H1 (cell line): Measurements from ENCODE around the gene PPP2R2C. TPM values are rescaled to one million over a fixed set of nuclear protein-coding genes. Genes with fewer than 3 reads are reported as not detected.

ENCODE experiments used
- CTCF ChIA-PET: fragments of 300-600 bp; sonication (Branson Sonifier 250); formaldehyde crosslinking; loops from one replicate; lab custom pipeline; 2021; ENCODE audit not compliant: partially characterized antibody; lab: Charles Lee
- POLR2A ChIA-PET: fragments of 300-600 bp; sonication (Branson Sonifier 250); formaldehyde crosslinking; loops from one replicate; lab custom pipeline; 2021; ENCODE audit warnings: inconsistent platforms; ENCODE audit not compliant: partially characterized antibody; lab: Charles Lee
- DNase-seq, 2 experiments: peaks; one replicate each; pipeline versions ENCODE4 v3.0.0 to v3.0.0-alpha.2; 2010 to 2022; ENCODE audit warnings: low spot score in 2 of 2, low read depth in 1 of 2, mixed read lengths in 1 of 2
- FAIRE-seq: peaks from 2 replicates; lab custom pipeline; 2011; peaks lifted over from hg19 to GRCh38; lab: Jason Lieb, UNC
- H2AFZ ChIP-seq: 2 replicates; pipeline ENCODE4 v1.8.1; 2012; ENCODE audit warnings: low read length, inconsistent platforms
- H2AK5ac ChIP-seq: 2 replicates; pipeline ENCODE4 v1.6.1; 2013; ENCODE audit warnings: low read depth, low read length
- H2BK120ac ChIP-seq: replicated peaks from 2 replicates; pipeline ENCODE3; 2013; ENCODE audit warnings: low read depth, low read length, inconsistent platforms
- H2BK12ac ChIP-seq: 2 replicates; pipeline ENCODE4 v1.6.1; 2013; ENCODE audit warnings: low read depth, low read length
- H2BK15ac ChIP-seq: 2 replicates; pipeline ENCODE4 v1.6.1; 2013; ENCODE audit warnings: low read length
- H2BK20ac ChIP-seq: 2 replicates; pipeline ENCODE4 v1.6.1; 2013; ENCODE audit warnings: low read length
- H2BK5ac ChIP-seq: 2 replicates; pipeline ENCODE4 v1.6.1; 2013; ENCODE audit warnings: low read depth, low read length
- H3K14ac ChIP-seq: 2 replicates; pipeline ENCODE4 v1.6.1; 2013; ENCODE audit warnings: inconsistent platforms; ENCODE audit not compliant: insufficient read length
- H3K18ac ChIP-seq: 2 replicates; pipeline ENCODE4 v1.6.1; 2013; ENCODE audit warnings: low read length; ENCODE audit errors: extremely low read depth
- H3K23ac ChIP-seq: 2 replicates; pipeline ENCODE4 v1.6.1; 2013; ENCODE audit warnings: inconsistent platforms; ENCODE audit not compliant: insufficient read length
- H3K23me2 ChIP-seq: 2 replicates; pipeline ENCODE4 v1.6.1; 2013; ENCODE audit warnings: low read depth, low read length
- H3K27ac ChIP-seq: 2 replicates; pipeline ENCODE4 v1.6.1; 2011; ENCODE audit warnings: low read depth, low read length, inconsistent platforms
- H3K27me3 ChIP-seq, 4 experiments: replicated peaks in 1 of 4; 1 replicate in 1 of 4; 2 replicates in 3 of 4; pipeline versions ENCODE4 v1.6.1 to v1.8.1; 2011 to 2013; ENCODE audit warnings: low read length in 3 of 4, mild to moderate bottlenecking in 3 of 4, inconsistent platforms in 2 of 4, mixed read lengths in 2 of 4, moderate library complexity in 1 of 4; ENCODE audit not compliant: control insufficient read depth in 3 of 4, insufficient read depth in 3 of 4; ENCODE audit errors: extremely low read depth in 1 of 4
- H3K36me3 ChIP-seq, 4 experiments: 2 replicates each; pipeline versions ENCODE4 v1.6.1 to v1.8.1; 2011 to 2013; ENCODE audit warnings: mild to moderate bottlenecking in 4 of 4, low read length in 3 of 4, moderate library complexity in 2 of 4, control low read depth in 1 of 4, inconsistent platforms in 1 of 4; ENCODE audit not compliant: insufficient read depth in 4 of 4, control insufficient read depth in 2 of 4
- H3K4ac ChIP-seq: replicated peaks from 2 replicates; pipeline ENCODE3; 2013; ENCODE audit warnings: low read length, low read depth, mixed read lengths, inconsistent platforms; ENCODE audit not compliant: insufficient read length
- H3K4me1 ChIP-seq, 4 experiments: replicated peaks in 1 of 4; 1 replicate in 1 of 4; 2 replicates in 3 of 4; pipeline versions ENCODE4 v1.6.1 to v1.8.1; 2011 to 2013; ENCODE audit warnings: low read length in 3 of 4, inconsistent platforms in 2 of 4, mixed read lengths in 1 of 4; ENCODE audit not compliant: insufficient read depth in 4 of 4, control insufficient read depth in 3 of 4
- H3K4me2 ChIP-seq, 2 experiments: 2 replicates each; pipeline versions ENCODE4 v1.6.1 to v1.8.1; 2011 to 2013; ENCODE audit warnings: low read depth in 2 of 2, low read length in 2 of 2, control low read depth in 1 of 2, inconsistent platforms in 1 of 2, mild to moderate bottlenecking in 1 of 2; ENCODE audit not compliant: insufficient read depth in 1 of 2
- H3K4me3 ChIP-seq, 4 experiments: fragments of 200-600, 300-600 bp in 1 of 4; sonication (generic), shearing (Covaris generic), sonication (Bioruptor Twin) in 1 of 4; 2 replicates each; pipeline versions ENCODE4 v1.5.1 to v1.8.1; 2011 to 2016; ENCODE audit warnings: low read length in 4 of 4, low read depth in 3 of 4, control low read depth in 2 of 4, inconsistent platforms in 2 of 4, mild to moderate bottlenecking in 2 of 4, mixed read lengths in 1 of 4, moderate library complexity in 1 of 4; ENCODE audit not compliant: insufficient read depth in 2 of 4; ENCODE audit errors: extremely low read depth in 1 of 4
- H3K56ac ChIP-seq: replicated peaks from 2 replicates; pipeline ENCODE3; 2013; ENCODE audit warnings: low read depth, mild to moderate bottlenecking, mixed read lengths, low read length, inconsistent platforms; ENCODE audit not compliant: insufficient read length
- H3K79me1 ChIP-seq: 2 replicates; pipeline ENCODE4 v1.6.1; 2013; ENCODE audit warnings: low read depth, low read length, control low read depth
- H3K79me2 ChIP-seq, 2 experiments: 2 replicates each; pipeline versions ENCODE4 v1.6.1 to v1.8.1; 2012 to 2013; ENCODE audit warnings: low read length in 2 of 2, mild to moderate bottlenecking in 2 of 2, inconsistent platforms in 1 of 2; ENCODE audit not compliant: insufficient read depth in 2 of 2, control insufficient read depth in 1 of 2
- H3K9ac ChIP-seq, 4 experiments: replicated peaks in 1 of 4; 1 replicate in 1 of 4; 2 replicates in 3 of 4; pipeline versions ENCODE4 v1.6.1 to v1.8.1; 2011 to 2013; ENCODE audit warnings: low read depth in 3 of 4, low read length in 3 of 4, control low read depth in 2 of 4, mild to moderate bottlenecking in 2 of 4, moderate library complexity in 2 of 4, inconsistent platforms in 1 of 4; ENCODE audit errors: extremely low read depth in 1 of 4
- H3K9me3 ChIP-seq, 2 experiments: 2 replicates each; pipeline versions ENCODE4 v1.6.1 to v1.8.1; 2012 to 2013; ENCODE audit warnings: mild to moderate bottlenecking in 2 of 2, moderate library complexity in 2 of 2, control low read depth in 1 of 2, inconsistent platforms in 1 of 2, low read depth in 1 of 2, low read length in 1 of 2, mixed read lengths in 1 of 2; ENCODE audit not compliant: insufficient read depth in 2 of 2
- H4K20me1 ChIP-seq, 2 experiments: replicated peaks in 1 of 2; 2 replicates each; pipeline versions ENCODE3 to v1.8.1; 2011 to 2013; ENCODE audit warnings: inconsistent platforms in 2 of 2, low read length in 2 of 2, mild to moderate bottlenecking in 1 of 2; ENCODE audit not compliant: insufficient read depth in 2 of 2, control insufficient read depth in 1 of 2
- H4K5ac ChIP-seq: 2 replicates; pipeline ENCODE4 v1.6.1; 2013; ENCODE audit warnings: low read length, low read depth, mixed read lengths, inconsistent platforms; ENCODE audit not compliant: insufficient read length
- H4K8ac ChIP-seq: 2 replicates; pipeline ENCODE4 v1.8.0; 2013; ENCODE audit warnings: mild to moderate bottlenecking, moderate library complexity, low read length, inconsistent platforms; ENCODE audit not compliant: insufficient read depth; ENCODE audit errors: extremely low read depth
- H4K91ac ChIP-seq: replicated peaks from 2 replicates; pipeline ENCODE3; 2013; ENCODE audit warnings: low read length, mixed read lengths, inconsistent platforms; ENCODE audit not compliant: insufficient read length
- BRCA1 ChIP-seq: IDR thresholded peaks from 2 replicates; pipeline ENCODE4 v1.6.1; 2012; ENCODE audit warnings: low read depth, low read length, improper control_type of control experiment
- CBX8 ChIP-seq: fragments of 300-800, 300-1000 bp; sonication (generic); IDR thresholded peaks from 2 replicates; pipeline ENCODE4 v1.7.1; 2016; ENCODE audit warnings: low read depth, low read length, borderline replicate concordance
- CEBPB ChIP-seq: IDR thresholded peaks from 2 replicates; pipeline ENCODE4 v1.6.1; 2012; ENCODE audit warnings: low read depth, low read length
- EZH2 ChIP-seq: fragments of 200-600 bp; sonication (generic); IDR thresholded peaks from 2 replicates; pipeline ENCODE4 v1.7.1; 2012; ENCODE audit warnings: low read depth, mild to moderate bottlenecking, moderate library complexity, low read length, inconsistent platforms; ENCODE audit not compliant: severe bottlenecking
- HDAC2 ChIP-seq, 2 experiments: fragments of 300-600 bp in 1 of 2; sonication (generic) in 1 of 2; IDR thresholded peaks; 2 replicates each; pipeline ENCODE4 v1.6.1; 2011 to 2012; ENCODE audit warnings: low read depth in 2 of 2, low read length in 2 of 2, mild to moderate bottlenecking in 2 of 2, moderate library complexity in 2 of 2, borderline replicate concordance in 1 of 2, inconsistent platforms in 1 of 2
- HDAC6 ChIP-seq: IDR thresholded peaks from one replicate; pipeline ENCODE4 v1.7.1; 2012; ENCODE audit warnings: low read depth, mild to moderate bottlenecking, inconsistent platforms, low read length, moderate library complexity
- NRF1 ChIP-seq: IDR thresholded peaks from 2 replicates; pipeline ENCODE4 v1.6.1; 2011; ENCODE audit warnings: mild to moderate bottlenecking, low read depth, low read length, improper control_type of control experiment
- PHF8 ChIP-seq: fragments of 200-600 bp; sonication (generic); conservative IDR thresholded peaks from 2 replicates; pipeline ENCODE4 v1.7.1; 2012; ENCODE audit warnings: low read depth, mild to moderate bottlenecking, inconsistent platforms, low read length, moderate library complexity
- TAF1 ChIP-seq: IDR thresholded peaks from 2 replicates; pipeline ENCODE4 v1.6.1; 2011; ENCODE audit warnings: mild to moderate bottlenecking, low read depth, low read length
- YY1 ChIP-seq: IDR thresholded peaks from 2 replicates; pipeline ENCODE4 v1.6.1; 2011; ENCODE audit warnings: low read depth, mild to moderate bottlenecking, low read length
- WGBS, 2 experiments: shearing (Covaris generic) in 1 of 2; methylation state at CpG; one replicate each; pipeline versions ENCODE4 v1.1.6 to v1.1.7; 2013 to 2015; ENCODE audit warnings: low lambda C conversion rate in 2 of 2, mixed read lengths in 2 of 2, inconsistent platforms in 1 of 2, low coverage in 1 of 2, missing lambda C conversion rate in 1 of 2; ENCODE audit not compliant: insufficient replicate concordance in 2 of 2, insufficient coverage in 1 of 2, insufficient read length in 1 of 2; ENCODE audit errors: extremely low coverage in 1 of 2, missing lambda C conversion rate in 1 of 2; 5-methylcytosine and 5-hydroxymethylcytosine counted together
- polyA plus RNA-seq, 7 experiments: library from polyadenylated mRNA; depleted of rRNA in 3 of 7; stranded (reverse) in 5 of 7; unstranded in 2 of 7; fragments of >200 nt in 5 of 7; fragments of 200-250 nt in 2 of 7; gene quantifications; 1 replicate in 5 of 7; 2 replicates in 1 of 7; 4 replicates in 1 of 7; pipeline versions ENCODE4 v1.2.1 to v1.2.3, GENCODE V29; 2011 to 2013; ENCODE audit warnings: missing spikeins in 2 of 7, mixed read lengths in 2 of 7
- total RNA-seq: library from RNA; stranded (reverse); fragmentation: NEBNext Ultra II Directional; extraction: Animal tissue kit (Norgen Biotek cat#: 25700); gene quantifications from 2 replicates; pipeline ENCODE4 v1.2.1, GENCODE V29; 2021
- TF ChIP-seq, protein P1 (sequence below): IDR thresholded peaks from 2 replicates; pipeline ENCODE4 v1.6.1; 2012; ENCODE audit warnings: inconsistent platforms
- TF ChIP-seq, protein P2 (sequence below): IDR thresholded peaks from 2 replicates; pipeline ENCODE4 v1.6.1; 2011; ENCODE audit warnings: low read depth, mild to moderate bottlenecking, low read length; ENCODE audit not compliant: insufficient read depth

Gene PPP2R2C
- total and polyA plus RNA-seq, 2 of the 8 experiments (the other 6 are each of a cell fraction or from before 2014, with no cell fraction given) = 6.4 TPM

DNA sequence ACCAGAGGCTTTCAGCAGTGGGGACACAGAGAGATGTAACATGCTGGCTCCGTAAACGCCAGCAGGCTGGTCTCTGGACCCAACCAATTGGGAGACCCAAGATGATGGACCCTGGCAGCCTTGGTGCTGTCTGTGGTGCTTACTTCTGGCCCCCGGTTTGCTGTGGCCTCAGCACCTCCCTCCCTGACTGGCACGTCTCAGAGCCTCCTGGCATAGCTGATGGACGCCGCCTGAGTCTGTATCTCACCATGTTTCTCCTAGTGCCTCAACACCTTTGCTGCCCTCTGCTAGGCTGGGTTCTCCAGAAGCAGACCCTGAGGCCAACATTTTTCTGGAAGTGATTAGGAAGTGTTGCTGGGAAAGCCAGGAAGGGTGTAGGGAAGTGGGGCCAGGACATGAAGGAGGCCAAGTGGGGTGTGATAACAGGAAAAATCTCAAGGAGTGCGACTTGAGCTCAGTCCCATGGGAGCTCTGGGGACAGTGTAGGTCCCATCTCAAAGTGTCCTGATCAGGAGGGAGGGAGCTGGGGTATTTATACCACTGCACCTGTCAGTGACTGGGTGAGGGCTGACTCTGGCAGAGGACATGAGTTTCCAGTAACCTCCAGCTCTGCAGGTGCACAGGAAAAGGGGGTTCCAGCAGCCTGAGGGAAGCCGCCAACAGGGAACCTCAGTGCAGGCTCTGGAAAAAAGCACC is 31.8 kb downstream of the PPP2R2C start:
- no peaks in the 10 kb centered on the region for H3K79me1 ChIP-seq
- POLR2A ChIA-PET = no interaction called here
- no peak overlapping the region for H3K4ac ChIP-seq
- CTCF ChIA-PET = interaction anchor here (1.6 to 3.8 kb wide), 4 partner anchors 11 to 110 kb away, joined by 4 to 12 read pairs (median 5); no protein-coding TSS in a partner anchor
- no peak overlapping the region for H3K27ac ChIP-seq
- 61% methylated on average over 7 of the region's 8 CpGs; no CpG with 5 or more reads in 1 of the 2 experiments for WGBS, 2 experiments
- H3K9ac ChIP-seq = no peak overlapping the region
- no peaks in the 10 kb centered on the region for H3K79me2 ChIP-seq
- H2BK15ac ChIP-seq = no peak overlapping the region
- H4K20me1 ChIP-seq = no peaks in the 10 kb centered on the region
- no peak overlapping the region for H3K14ac ChIP-seq
- FAIRE-seq (no peak), DNase-seq (no peak)
- no peak overlapping the region for H2BK20ac ChIP-seq
- no peak overlapping the region for H2BK5ac ChIP-seq
- no peak overlapping the region for H3K18ac ChIP-seq
- H2BK12ac ChIP-seq = no peak overlapping the region
- H4K8ac ChIP-seq = no peak overlapping the region
- H3K4me3 ChIP-seq = no peak overlapping the region
- peaks cover 0 to 3% (median 1%) of the 10 kb centered on the region in 4 experiments; a peak in 2 of 7 replicates for H3K27me3 ChIP-seq
- no peak overlapping the region for H2AK5ac ChIP-seq
- H3K36me3 ChIP-seq = no peaks in the 10 kb centered on the region
- no peak overlapping the region for H2BK120ac ChIP-seq
- H4K5ac ChIP-seq = no peak overlapping the region
- no peaks in the 10 kb centered on the region; a peak in 1 of 7 replicates for H3K4me1 ChIP-seq
- H3K23ac ChIP-seq = no peak overlapping the region
- H4K91ac ChIP-seq = no peak overlapping the region
- no peak overlapping the region for H2AFZ ChIP-seq
- peaks cover under 1 to 3% of the 10 kb centered on the region in 2 experiments; a peak in 2 of 4 replicates for H3K9me3 ChIP-seq
- no peak overlapping the region for H3K4me2 ChIP-seq
- no peak overlapping the region for H3K56ac ChIP-seq
- no peaks in the 10 kb centered on the region; the same call in 1 of the 2 replicates for H3K23me2 ChIP-seq
- TF ChIP-seq PHF8 (no peak), BRCA1 (no peak), HDAC6 (no peak), CEBPB (no peak), EZH2 (no peak), HDAC2 (IDR thresholded peaks at IDR 0.05; ENCODE audit: borderline replicate concordance in 1 of 2, low read depth in 2 of 2, low read length in 2 of 2) (no peak), CBX8 (no peak), TAF1 (no peak), YY1 (no peak), NRF1 (no peak)
- TF ChIP-seq, protein P1, sequence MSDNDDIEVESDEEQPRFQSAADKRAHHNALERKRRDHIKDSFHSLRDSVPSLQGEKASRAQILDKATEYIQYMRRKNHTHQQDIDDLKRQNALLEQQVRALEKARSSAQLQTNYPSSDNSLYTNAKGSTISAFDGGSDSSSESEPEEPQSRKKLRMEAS = no peak
- TF ChIP-seq, protein P2, sequence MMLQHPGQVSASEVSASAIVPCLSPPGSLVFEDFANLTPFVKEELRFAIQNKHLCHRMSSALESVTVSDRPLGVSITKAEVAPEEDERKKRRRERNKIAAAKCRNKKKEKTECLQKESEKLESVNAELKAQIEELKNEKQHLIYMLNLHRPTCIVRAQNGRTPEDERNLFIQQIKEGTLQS = no peak
